Stimulated activated CD4-positive, alpha-beta T cell treated with anti-CD3 and anti-CD28 coated beads, Interleukin-15, amount 100 ng/mL, for 1 hour (primary cell): ENCODE data around the gene GCSAML.
"Not testable (repeated sequence)": the region's sequence is repeated elsewhere in the genome, so short reads cannot be mapped to it uniquely, and the experiment has no call there.

ENCODE experiments used
- DNase-seq, 2 donors: peaks; one replicate each; pipeline ENCODE4 v3.0.0-alpha.2; 2020; ENCODE audit warnings: low read depth in 1 of 2, low spot score in 1 of 2

GCSAML gene

GRCh38 chr1:247548769-247549182 lies at the start of gene GCSAML:
Gene GCSAML, plus strand, starts transcription at chr1:247549134. Its CDS starts 58 bp downstream, at chr1:247549192.
- DNase-seq: no peak

GRCh38 chr1:247500865-247501264 lies 48.1 kb upstream of the GCSAML start:
- no peak for DNase-seq

GRCh38 chr1:247506831-247507230 lies 42.1 kb upstream of the GCSAML start:
- no peak for DNase-seq

GRCh38 chr1:247517795-247518612 lies 30.9 kb upstream of the GCSAML start:
- DNase-seq: no peak

GRCh38 chr1:247518613-247518891 lies 30.4 kb upstream of the GCSAML start:
- DNase-seq: no peak

- DNase-seq: not testable (repeated sequence)
These were observed 27.0 kb upstream of the GCSAML start for GRCh38 chr1:247521886-247522285.

- no peak for DNase-seq
These were observed 20.0 kb upstream of the GCSAML start for GRCh38 chr1:247528812-247529474.

- no peak for DNase-seq
These were observed 19.1 kb upstream of the GCSAML start for GRCh38 chr1:247529771-247530355.

- DNase-seq: no peak
These were observed 18.1 kb upstream of the GCSAML start for GRCh38 chr1:247530785-247531184.

- no peak for DNase-seq
These were observed 17.0 kb upstream of the GCSAML start for GRCh38 chr1:247531937-247532336.

- no peak for DNase-seq
These were observed 13.5 kb upstream of the GCSAML start for GRCh38 chr1:247535402-247535801.

- no peak for DNase-seq
These were observed 12.6 kb upstream of the GCSAML start, which contains the start of gene OR2C3 for GRCh38 chr1:247536340-247536739. Gene OR2C3, minus strand, starts transcription at chr1:247536440. Its CDS starts 3,929 bp downstream, at chr1:247532511.

GRCh38 chr1:247538561-247538960 lies 10.4 kb upstream of the GCSAML start:
- DNase-seq: no peak

- DNase-seq: no peak
These were observed 9.7 kb upstream of the GCSAML start for GRCh38 chr1:247539215-247539614.

- DNase-seq: no peak
These were observed 8.4 kb upstream of the GCSAML start for GRCh38 chr1:247540581-247540980.

GRCh38 chr1:247542811-247543210 lies 6.1 kb upstream of the GCSAML start:
- no peak for DNase-seq

- no peak for DNase-seq
These were observed 842 bp upstream of the GCSAML start for GRCh38 chr1:247548092-247548491.

GRCh38 chr1:247551721-247552120 lies 2.8 kb downstream of the GCSAML start:
- no peak for DNase-seq

- no peak for DNase-seq
These were observed 3.3 kb downstream of the GCSAML start for GRCh38 chr1:247552231-247552630.

- no peak for DNase-seq
These were observed 9.2 kb downstream of the GCSAML start for GRCh38 chr1:247557926-247558674.

- DNase-seq: no peak
These were observed 12.8 kb downstream of the GCSAML start for GRCh38 chr1:247561711-247562110.

GRCh38 chr1:247562198-247562597 lies 13.3 kb downstream of the GCSAML start:
- DNase-seq: no peak
